GM18870 (cell line): Measurements from ENCODE around the gene SOS2.

ENCODE experiments used
- ATAC-seq: cut with Tn5 transposase; IDR thresholded peaks from one replicate; pipeline ENCODE4 v1.9.1; 2021; ENCODE audit warnings: moderate library complexity; ENCODE audit not compliant: unreplicated experiment

The SOS2 gene

GRCh38 chr14:50116966-50117365 lies 114.4 kb downstream of the SOS2 start:
- no peak for ATAC-seq

- ATAC-seq, result peak; percentile 83
These were observed 115.0 kb downstream of the SOS2 start, which contains the start of gene VCPKMT for GRCh38 chr14:50116181-50116956. VCPKMT (minus strand) TSS chr14:50116572; CDS start chr14:50116552, 20 bp downstream.

GRCh38 chr14:50113381-50114035 lies 117.9 kb downstream of the SOS2 start:
- ATAC-seq, result no peak

GRCh38 chr14:50110323-50111037 lies 120.9 kb downstream of the SOS2 start:
- no peak for ATAC-seq

DNA sequence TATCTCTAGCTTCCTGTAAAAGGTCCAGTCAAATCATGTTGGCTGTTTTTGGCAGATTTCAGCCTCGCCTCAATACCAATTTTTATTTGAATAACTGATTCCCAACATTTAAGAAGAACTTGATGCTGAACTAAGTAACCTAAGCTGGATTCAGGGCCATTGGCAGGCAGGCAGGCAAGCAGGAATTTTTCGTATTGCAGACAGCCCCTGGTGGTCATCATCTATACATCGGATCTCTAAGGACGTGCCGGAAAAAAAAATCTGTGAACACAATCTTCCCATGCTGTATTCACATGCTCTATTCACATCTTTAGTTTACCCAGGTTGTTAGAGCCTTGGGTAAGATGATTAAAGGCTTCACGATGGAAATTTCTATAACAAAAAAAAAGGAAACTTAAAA lies 122.0 kb downstream of the SOS2 start:
- ATAC-seq, result no peak

DNA sequence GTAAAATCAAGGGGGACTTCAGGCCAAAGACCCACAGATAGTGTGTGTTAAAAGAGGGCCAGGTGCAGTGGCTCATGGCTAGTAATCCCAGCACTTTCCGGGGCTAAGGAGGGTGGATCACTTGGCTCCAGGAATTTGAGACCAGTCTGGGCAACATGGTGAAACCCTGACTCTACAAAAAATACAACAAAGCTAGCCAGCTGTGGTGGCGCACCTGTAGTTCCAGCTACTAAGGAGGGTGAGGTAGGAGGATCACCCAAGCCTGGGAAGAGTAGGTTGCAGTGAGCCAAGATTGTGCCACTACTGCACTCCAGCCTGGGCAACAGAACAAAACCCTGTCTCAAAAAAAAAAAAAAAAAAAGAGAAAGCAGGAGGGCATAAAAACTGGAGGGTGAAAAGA lies 123.5 kb downstream of the SOS2 start:
- ATAC-seq, result no peak

- ATAC-seq, result no peak
These were observed 125.2 kb downstream of the SOS2 start for GRCh38 chr14:50106178-50106577.

- no peak for ATAC-seq
These were observed 127.8 kb downstream of the SOS2 start for GRCh38 chr14:50103558-50103957.

GRCh38 chr14:50101417-50101816 lies 130.0 kb downstream of the SOS2 start:
- no peak for ATAC-seq

DNA sequence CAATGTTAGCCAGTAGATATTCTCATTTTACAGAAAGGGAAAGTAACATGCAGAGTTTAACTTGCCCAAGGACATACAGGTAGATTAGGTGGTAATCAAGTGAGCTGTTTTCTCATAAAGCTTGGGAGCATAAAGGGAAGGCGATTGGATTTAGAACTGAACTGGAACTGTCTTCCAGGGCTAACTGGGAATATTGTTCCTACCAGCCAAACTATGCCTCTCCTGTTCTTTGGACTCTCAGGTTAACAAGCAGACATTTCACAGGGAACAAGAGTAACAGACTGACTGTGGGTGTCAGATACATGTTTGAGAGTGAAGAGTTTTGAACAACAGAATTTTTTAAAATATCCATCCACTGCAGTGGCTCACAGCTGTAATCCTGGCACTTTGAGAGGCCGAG lies 130.6 kb downstream of the SOS2 start:
- ATAC-seq, result no peak

DNA sequence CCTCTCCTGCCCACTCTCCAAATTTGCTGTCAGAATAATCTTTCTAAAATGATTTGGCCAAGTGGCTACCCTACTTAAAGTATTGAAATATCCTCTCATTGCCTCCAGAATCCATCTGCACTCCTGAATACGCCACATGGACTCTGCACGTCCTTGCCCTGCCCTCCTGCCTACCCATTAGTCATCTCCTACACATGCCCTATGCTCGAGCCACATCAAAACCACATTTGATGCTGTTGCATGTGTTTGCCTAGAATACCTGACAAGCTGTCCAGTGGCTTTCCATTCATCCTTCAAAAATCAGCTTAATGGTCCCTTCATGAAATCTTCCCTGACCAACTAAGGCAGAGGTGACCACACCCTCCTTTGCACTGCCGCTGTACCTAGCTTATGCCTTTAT lies 132.0 kb downstream of the SOS2 start:
- ATAC-seq, result no peak

- no peak for ATAC-seq
These were observed 135.5 kb downstream of the SOS2 start for GRCh38 chr14:50095895-50096294.

DNA sequence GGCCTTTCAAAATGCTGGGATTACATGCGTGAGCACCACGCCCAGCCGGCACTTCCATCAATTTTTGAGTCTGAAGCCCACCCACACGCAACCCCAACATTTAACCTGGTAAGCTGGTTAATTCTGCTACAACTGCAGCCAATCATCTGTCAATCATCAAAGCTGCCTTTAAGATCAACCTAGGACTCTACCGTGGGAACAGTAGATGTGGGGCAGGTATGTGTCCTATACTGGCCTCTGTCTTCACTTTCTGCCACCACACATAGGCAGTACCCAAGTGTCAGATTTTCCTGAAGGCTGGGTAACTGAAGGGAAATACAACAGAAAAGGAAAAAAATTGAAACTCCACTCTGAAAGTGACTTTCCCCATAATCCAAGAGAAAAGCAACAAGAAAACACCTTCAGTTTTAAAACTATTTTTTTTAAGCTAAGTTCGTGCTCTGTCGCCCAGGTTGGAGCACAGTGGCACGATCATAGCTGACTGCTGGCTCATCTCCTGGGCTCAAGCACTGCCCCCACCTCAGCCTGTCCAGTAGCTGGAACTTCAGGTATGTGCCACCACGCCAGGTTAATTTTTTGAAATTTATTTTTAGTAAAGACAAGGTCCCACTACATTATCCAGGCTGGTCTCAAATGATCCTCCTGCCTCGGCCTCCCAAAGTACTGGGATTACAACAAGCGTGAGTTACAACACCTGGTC lies 137.2 kb downstream of the SOS2 start:
- ATAC-seq, result no peak

GRCh38 chr14:50093496-50093895 lies 137.9 kb downstream of the SOS2 start:
- no peak for ATAC-seq

DNA sequence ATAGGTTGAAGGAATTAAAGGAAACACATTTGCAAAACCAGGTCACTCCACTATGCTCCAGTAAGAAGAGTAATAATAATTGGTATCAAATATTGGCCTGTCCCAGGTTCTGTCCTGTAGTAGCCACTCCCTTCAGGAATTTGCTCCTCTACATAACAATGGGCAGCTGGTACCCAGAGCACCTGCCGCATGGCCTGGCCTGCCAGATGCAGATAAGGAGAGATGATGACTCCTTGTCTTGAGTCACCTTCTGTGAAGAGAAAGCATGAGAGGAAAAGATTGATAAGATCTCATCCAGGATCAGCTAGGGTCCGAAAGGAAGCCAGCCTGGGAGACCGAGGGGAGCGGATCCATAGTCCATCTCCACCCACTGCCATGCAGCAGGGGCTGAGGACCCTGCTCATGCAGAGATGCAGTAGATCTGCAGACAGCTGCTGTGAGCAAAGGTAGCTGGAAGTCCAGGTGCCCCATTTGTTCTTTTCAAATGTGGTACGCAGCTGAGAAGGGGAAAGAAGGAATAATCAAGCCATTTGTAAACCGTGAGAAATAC lies 139.3 kb downstream of the SOS2 start:
- ATAC-seq, result no peak

DNA sequence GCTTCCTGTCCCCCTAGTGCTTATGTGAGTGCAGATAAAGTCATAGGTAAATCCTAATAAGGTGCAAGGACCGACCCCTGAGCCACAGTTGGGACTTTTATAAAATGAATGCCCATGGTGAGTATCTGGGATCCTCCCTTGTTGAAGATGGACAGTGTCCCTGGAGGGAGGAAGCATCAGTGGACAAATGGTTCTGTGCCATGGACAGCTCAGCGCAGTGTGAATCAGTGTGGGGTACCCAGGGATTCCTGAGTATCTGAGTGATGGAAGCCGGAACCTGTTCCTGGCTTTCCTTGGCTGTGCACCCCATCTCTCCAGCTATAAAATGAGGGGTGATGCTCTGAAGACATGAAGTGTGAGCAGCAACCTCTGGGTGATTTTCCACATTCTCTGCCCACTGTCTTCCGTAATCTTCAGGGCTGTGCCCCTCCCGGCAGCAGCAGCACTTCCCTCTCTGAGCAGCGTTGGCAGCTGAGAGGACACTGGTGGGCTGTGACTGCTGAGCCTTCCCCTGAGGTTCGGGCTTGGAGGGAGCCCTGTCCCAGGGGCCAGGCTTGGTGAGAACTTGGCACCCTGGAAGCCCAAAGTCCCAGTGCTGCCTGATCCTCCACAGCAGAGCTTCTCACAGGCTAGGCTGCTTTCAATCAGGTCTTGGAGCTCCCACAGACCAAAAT lies 140.0 kb downstream of the SOS2 start:
- no peak for ATAC-seq

DNA sequence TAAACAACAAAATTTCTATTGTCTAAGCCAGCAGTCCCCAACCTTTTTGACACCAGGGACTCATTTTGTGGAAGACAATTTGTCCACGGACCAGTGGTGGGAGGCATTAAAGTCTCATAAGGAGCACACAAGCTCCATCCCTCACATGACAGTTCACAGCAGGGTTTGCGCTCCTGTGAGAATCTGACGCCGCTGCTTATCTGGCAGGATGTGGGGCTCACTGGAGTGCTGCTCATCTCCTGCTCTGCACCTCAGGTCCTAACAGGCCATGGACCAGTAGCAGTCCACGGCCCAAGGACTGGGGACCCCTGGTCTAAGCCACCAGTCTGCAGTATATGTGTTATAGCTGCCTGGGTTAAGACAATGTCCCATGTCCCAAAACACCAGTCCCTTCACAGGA lies 142.2 kb downstream of the SOS2 start:
- ATAC-seq, result no peak

GRCh38 chr14:50088731-50089130 lies 142.6 kb downstream of the SOS2 start:
- ATAC-seq, result no peak

DNA sequence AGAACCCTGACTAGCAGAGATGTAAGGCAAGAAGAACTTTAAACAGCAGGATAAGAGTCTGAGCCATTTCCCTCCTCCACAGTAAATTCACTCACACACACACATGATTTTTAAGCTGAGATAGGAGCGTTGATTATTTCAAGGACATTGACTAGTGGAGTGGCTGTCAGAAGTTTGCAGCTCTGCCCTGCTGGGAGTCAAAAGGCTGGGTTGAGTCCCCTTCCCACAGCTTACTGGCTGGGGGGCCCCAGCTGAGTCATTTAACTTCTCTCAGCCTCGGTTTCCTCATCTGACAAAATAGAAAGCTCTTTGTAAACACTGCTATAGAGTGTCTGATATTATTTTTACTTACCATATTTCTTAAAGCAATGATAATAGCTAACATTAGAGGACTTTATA lies 143.3 kb downstream of the SOS2 start:
- no peak for ATAC-seq

DNA sequence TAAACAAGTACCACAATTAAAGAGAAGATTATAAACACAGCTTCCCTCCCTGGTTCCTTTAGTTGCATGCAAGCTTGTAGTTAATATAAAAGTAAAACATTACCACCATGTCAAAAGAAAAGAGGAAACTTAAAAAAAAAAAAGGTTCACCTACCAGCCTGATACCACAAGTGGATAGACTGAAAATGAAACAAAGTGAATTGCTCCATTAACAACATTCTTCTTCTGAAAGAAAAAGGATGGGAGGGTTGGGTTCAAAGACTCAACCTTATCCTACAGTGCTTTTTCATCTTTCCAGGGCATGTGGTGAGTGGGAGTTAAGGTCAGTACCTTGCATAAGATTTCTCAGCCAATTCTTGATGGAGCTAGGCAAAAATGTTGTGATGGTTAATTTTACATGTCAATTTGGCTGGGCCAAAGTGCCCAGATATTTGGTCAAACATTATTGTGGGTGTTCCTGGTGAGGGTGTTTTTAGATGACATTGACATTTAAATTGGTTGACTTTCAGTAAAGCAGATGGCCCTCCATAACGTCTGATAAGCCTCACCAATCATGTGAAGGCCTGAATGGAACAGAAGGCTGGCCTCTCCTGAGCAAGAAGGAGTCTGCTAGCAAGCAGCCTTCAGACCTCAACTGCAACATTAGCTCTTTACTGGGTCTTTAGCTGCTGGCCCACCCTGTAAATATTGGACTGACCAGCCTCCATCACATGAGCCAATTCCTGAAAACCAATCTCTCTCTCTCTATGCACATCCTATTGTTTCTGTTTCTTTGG lies 143.8 kb downstream of the SOS2 start:
- ATAC-seq, result no peak
